ENCODE results near the gene TMEM271.

TMEM271 gene

GRCh38 chr4:574346-575161, 1.5 kb downstream of the TMEM271 start:
- in situ Hi-C loops (cut with MboI; ENCODE audit: low pct_unique_long_range_greater_than_20kb, low sequenced_read_pairs, unreplicated experiment), result no loop called here
- peak; percentile 59 for DNase-seq (ENCODE audit: low spot score)
- TF ChIP-seq, protein P1, sequence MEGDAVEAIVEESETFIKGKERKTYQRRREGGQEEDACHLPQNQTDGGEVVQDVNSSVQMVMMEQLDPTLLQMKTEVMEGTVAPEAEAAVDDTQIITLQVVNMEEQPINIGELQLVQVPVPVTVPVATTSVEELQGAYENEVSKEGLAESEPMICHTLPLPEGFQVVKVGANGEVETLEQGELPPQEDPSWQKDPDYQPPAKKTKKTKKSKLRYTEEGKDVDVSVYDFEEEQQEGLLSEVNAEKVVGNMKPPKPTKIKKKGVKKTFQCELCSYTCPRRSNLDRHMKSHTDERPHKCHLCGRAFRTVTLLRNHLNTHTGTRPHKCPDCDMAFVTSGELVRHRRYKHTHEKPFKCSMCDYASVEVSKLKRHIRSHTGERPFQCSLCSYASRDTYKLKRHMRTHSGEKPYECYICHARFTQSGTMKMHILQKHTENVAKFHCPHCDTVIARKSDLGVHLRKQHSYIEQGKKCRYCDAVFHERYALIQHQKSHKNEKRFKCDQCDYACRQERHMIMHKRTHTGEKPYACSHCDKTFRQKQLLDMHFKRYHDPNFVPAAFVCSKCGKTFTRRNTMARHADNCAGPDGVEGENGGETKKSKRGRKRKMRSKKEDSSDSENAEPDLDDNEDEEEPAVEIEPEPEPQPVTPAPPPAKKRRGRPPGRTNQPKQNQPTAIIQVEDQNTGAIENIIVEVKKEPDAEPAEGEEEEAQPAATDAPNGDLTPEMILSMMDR (IDR thresholded peaks at IDR 0.05; ENCODE audit: extremely low read depth, insufficient read depth, missing control alignments), result no peak

DNA sequence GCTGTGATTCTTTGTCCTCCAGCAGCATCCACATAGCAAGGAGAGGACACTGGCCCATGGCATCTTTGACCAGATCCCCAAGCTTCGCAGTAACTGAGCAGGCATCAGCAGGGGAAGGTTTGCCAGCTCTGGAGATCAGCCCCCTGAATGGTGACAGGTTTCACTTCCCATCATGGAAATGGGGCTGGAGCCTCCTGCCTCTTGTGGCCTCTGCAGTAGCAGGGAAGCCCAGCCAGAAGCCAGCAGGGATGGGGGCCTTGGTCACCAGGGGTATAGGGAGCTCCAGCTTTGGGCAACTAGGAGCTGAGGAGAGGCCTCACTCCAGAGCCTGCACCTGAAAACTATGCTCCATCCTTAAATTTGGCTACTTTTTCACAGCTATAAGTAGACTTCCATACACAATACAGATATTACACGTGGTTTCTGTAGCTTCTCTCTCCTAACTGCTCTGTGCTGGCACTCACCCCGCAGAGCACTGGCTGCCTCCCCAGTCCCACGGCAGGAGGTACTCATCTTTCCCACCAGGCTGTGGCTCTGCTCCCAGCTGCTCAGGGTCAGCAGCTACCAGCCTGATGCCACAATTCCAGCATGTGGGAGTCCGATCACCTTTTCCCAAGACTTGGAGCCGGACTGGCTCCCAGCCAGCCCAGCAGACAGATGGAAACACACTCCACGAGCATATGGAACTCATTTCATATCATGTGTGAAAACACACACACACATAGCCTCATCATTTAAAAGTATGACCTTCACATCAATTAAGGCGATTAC, 2.8 kb downstream of the TMEM271 start:
- DNase-seq (ENCODE audit: low spot score), result no peak
- in situ Hi-C loops (cut with MboI; ENCODE audit: low pct_unique_long_range_greater_than_20kb, low sequenced_read_pairs, unreplicated experiment), result no loop called here
- TF ChIP-seq, protein P1 (IDR thresholded peaks at IDR 0.05; ENCODE audit: extremely low read depth, insufficient read depth, missing control alignments), result no peak

DNA sequence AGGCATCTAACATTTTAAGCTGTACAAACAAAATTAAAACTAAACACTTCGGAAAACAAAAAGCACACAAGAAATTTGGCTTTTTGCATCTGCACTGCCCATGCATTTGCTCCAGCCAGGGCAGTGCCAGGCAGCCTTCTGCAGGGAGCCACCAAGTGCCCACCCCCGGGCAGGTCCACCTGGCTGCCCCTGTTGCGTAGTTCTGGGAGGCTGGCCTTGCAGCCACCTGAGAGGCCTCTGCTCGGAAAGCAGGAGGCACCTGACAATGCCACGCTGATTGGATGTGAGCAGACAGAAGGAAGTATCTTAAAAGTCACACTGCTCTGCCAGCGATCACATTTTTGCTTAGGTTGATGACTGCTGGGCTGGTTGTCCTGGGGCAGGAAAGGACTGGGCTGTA, 3.5 kb downstream of the TMEM271 start:
- TF ChIP-seq, protein P1 (IDR thresholded peaks at IDR 0.05; ENCODE audit: extremely low read depth, insufficient read depth, missing control alignments), result no peak

DNA sequence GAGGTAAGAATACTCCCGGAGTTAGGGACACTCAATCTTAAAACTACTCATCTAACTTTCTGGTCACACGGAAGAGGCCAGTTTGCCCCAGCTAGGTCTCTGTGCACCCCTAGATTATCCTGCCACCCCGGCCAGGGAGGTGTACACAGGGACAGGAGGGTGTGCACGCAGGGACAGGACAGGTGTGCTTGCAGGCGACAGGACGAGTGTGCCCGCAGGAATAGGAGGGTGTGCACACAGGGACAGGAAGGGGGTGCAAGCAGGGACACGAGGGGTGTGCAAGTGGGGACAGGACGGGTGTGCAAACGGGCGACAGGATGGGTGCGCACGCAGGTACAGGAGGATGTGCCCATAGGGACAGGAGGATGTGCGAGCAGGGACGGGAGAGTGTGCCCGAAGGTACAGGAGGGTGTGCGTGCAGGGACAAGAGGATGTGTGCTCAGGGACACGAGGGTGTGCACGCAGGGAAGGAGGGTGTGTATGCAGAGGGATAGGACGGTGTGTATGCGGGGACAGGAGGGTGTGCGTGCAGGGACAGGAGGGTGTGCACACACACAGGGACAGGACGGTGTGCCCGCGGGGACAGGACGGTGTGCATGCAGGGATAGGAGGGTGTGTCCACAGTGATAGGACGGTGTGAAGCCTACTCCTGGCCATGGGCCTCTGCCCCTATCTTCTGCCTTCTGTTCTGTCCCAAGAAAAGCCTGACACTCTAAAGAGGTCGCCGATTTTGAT, 4.1 kb downstream of the TMEM271 start:
- in situ Hi-C loops (cut with MboI; ENCODE audit: low pct_unique_long_range_greater_than_20kb, low sequenced_read_pairs, unreplicated experiment), result no loop called here
- DNase-seq (ENCODE audit: low spot score), result no peak
- TF ChIP-seq, protein P1 (IDR thresholded peaks at IDR 0.05; ENCODE audit: extremely low read depth, insufficient read depth, missing control alignments), result no peak

More for the DNA sequence above, 3.5 kb downstream of the TMEM271 start:
- DNase-seq (ENCODE audit: low spot score), result no peak
- in situ Hi-C loops (cut with MboI; ENCODE audit: low pct_unique_long_range_greater_than_20kb, low sequenced_read_pairs, unreplicated experiment), result no loop called here

- in situ Hi-C loops (cut with MboI; ENCODE audit: low pct_unique_long_range_greater_than_20kb, low sequenced_read_pairs, unreplicated experiment), result no loop called here
- TF ChIP-seq, protein P1 (IDR thresholded peaks at IDR 0.05; ENCODE audit: extremely low read depth, insufficient read depth, missing control alignments), result no peak
- no peak for DNase-seq (ENCODE audit: low spot score)
Measured at GRCh38 chr4:570754-571153, 5.3 kb downstream of the TMEM271 start.

- in situ Hi-C loops (cut with MboI; ENCODE audit: low pct_unique_long_range_greater_than_20kb, low sequenced_read_pairs, unreplicated experiment), result no loop called here
- TF ChIP-seq, protein P1 (IDR thresholded peaks at IDR 0.05; ENCODE audit: extremely low read depth, insufficient read depth, missing control alignments), result no peak
- no peak for DNase-seq (ENCODE audit: low spot score)
Measured at GRCh38 chr4:569958-570667, 6.0 kb downstream of the TMEM271 start.
